GM23248 (cell line): ENCODE data around the gene ZFYVE9.

Experiments
- EZH2 ChIP-seq: fragments of 200-600 bp; sonication (generic); IDR thresholded peaks from 2 replicates; pipeline ENCODE4 v1.6.1; 2018; ENCODE audit warnings: antibody characterized with exemption, mild to moderate bottlenecking; ENCODE audit not compliant: insufficient read depth, poor library complexity, severe bottlenecking
- EZH2phosphoT487 ChIP-seq: fragments of 200-600 bp; sonication (generic); IDR thresholded peaks from 2 replicates; pipeline ENCODE4 v1.6.1; 2018; ENCODE audit warnings: antibody characterized with exemption, moderate library complexity, mild to moderate bottlenecking, low read depth; ENCODE audit not compliant: insufficient read depth

DNA sequence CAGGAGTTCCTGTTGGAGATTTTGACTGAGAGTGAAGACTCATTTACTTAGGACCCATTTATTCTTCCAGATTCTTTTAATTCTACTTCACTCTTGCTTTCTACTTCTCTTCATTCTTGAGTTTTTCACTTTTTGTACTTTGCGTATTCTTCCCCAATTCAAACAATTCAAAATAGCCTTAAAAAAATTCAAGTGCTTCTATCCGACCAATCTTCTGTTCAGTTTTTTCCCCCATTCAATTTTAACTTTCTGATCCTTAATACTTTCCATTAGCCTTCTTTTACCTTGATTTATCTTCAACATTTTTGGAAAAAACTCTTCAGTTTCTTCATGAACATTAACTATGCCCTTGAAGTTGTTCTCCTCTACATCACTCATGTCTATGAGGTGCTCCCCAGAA lies 21.1 kb downstream of the ZFYVE9 start:
- TF ChIP-seq EZH2 (no peak), EZH2phosphoT487 (no peak)
